ENCODE measurements around the gene ZSCAN5A.
"Not testable (repeated sequence)": the region's sequence is repeated elsewhere in the genome, so short reads cannot be mapped to it uniquely, and the experiment has no call there.

GRCh38 chr19:56245764-56246163, 68.9 kb downstream of the ZSCAN5A start:
- not testable (repeated sequence) for TF ChIP-seq CTCF (conservative IDR thresholded peaks at IDR 0.05 in 1 of 2, IDR thresholded peaks at IDR 0.05 in 1 of 2; ENCODE audit: low read depth in 1 of 2, low read length in 2 of 2); EZH2 (IDR thresholded peaks at IDR 0.05; ENCODE audit: low read length, missing control alignments)
